ENCODE results near the gene ACVR1C.

Gene ACVR1C

GRCh38 chr2:157487271-157487610, 141.4 kb downstream of the ACVR1C start:
- TF ChIP-seq, protein P1, sequence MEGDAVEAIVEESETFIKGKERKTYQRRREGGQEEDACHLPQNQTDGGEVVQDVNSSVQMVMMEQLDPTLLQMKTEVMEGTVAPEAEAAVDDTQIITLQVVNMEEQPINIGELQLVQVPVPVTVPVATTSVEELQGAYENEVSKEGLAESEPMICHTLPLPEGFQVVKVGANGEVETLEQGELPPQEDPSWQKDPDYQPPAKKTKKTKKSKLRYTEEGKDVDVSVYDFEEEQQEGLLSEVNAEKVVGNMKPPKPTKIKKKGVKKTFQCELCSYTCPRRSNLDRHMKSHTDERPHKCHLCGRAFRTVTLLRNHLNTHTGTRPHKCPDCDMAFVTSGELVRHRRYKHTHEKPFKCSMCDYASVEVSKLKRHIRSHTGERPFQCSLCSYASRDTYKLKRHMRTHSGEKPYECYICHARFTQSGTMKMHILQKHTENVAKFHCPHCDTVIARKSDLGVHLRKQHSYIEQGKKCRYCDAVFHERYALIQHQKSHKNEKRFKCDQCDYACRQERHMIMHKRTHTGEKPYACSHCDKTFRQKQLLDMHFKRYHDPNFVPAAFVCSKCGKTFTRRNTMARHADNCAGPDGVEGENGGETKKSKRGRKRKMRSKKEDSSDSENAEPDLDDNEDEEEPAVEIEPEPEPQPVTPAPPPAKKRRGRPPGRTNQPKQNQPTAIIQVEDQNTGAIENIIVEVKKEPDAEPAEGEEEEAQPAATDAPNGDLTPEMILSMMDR (IDR thresholded peaks at IDR 0.05) = no peak
- Histone ChIP-seq H3K27ac (no peak overlapping the region), H3K4me3 (no peak overlapping the region)
- DNase-seq (ENCODE audit: low spot score) = no peak

DNA sequence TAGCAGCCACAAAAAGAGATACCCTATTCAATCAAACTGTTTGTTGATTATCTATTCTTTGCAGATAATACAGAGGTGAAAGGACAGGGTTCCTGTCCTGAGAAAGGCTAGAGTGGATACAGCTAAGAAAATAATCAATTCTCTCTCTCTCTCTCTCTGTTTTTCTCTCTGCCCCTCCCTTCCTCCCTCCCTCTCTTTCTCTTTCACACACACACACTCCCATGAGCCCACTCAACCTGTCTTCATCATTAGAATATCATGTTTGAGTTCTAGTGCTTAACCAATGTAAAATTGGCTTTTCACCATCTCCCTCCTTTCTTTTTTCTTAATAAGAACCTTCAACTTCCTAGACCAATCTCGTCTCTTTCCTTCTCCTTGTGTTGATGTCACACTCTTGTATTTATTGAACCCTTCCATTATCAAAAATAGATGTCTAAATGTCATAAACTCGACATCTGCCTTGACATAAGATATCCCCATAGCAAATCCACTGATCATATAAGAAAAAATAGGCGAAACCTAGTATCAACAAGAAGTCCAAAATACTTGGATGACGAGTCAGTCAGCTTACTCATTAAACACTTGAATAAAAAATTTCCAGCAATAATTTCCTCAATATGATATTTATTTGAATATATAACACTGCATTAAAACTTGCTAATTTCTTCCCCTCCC, 141.9 kb downstream of the ACVR1C start:
- no peak for DNase-seq (ENCODE audit: low spot score)
- no peak overlapping the region for H3K4me3 ChIP-seq
- TF ChIP-seq, protein P1 (IDR thresholded peaks at IDR 0.05) = no peak
- H3K27ac ChIP-seq = no peak overlapping the region

GRCh38 chr2:157480182-157480961, 148.3 kb downstream of the ACVR1C start:
- TF ChIP-seq, protein P1 (IDR thresholded peaks at IDR 0.05) = no peak
- no peak overlapping the region for H3K4me3 ChIP-seq
- H3K27ac ChIP-seq = no peak overlapping the region
- DNase-seq (ENCODE audit: low spot score) = no peak

- H3K4me3 ChIP-seq = no peak overlapping the region
- no peak overlapping the region for H3K27ac ChIP-seq
- DNase-seq (ENCODE audit: low spot score) = no peak
- TF ChIP-seq, protein P1 (IDR thresholded peaks at IDR 0.05) = no peak
These were observed 149.3 kb downstream of the ACVR1C start for GRCh38 chr2:157479081-157480027.

DNA sequence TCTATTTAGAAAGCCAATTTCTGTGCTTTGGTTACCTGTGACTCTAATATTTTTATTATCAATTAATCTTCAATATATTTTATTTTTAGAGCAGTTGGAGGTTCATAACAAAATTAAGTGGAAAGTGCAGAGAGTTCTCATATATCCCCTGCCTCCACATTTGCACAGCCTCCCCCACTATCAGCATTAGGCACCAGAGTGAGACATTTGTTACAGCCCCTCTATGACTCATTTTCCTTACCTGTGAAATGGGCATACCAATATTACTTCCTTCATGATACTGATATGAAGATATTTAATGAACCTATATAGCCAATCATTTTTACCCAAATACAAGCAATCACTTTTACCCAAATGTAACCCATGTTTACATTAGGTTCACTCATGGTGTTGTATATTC, 150.7 kb downstream of the ACVR1C start:
- Histone ChIP-seq H3K27ac (no peak overlapping the region), H3K4me3 (no peak overlapping the region)
- no peak for DNase-seq (ENCODE audit: low spot score)
- TF ChIP-seq, protein P1 (IDR thresholded peaks at IDR 0.05) = no peak

GRCh38 chr2:157476953-157477709, 151.5 kb downstream of the ACVR1C start:
- Histone ChIP-seq H3K4me3 (no peak overlapping the region), H3K27ac (no peak overlapping the region)
- TF ChIP-seq, protein P1 (IDR thresholded peaks at IDR 0.05) = no peak
- no peak for DNase-seq (ENCODE audit: low spot score)

All from coronary artery (tissue), 2 donors.